Sigmoid colon (tissue), 7 donors: ENCODE data around the gene SEPTIN7. TPM values are rescaled to one million over a fixed set of nuclear protein-coding genes. Genes with fewer than 3 reads are reported as not detected.

ENCODE experiments used
- DNase-seq: peaks from one replicate; pipeline ENCODE4 v3.0.0-alpha.2; 2019
- H3K27ac ChIP-seq, 4 donors: fragments of 200-600 bp; sonication (generic); one replicate each; pipeline ENCODE4 v1.5.1; 2016 to 2019; ENCODE audit warnings: mild to moderate bottlenecking in 1 of 4
- H3K27me3 ChIP-seq, 3 donors: fragments of 200-600 bp; sonication (generic); one replicate each; pipeline ENCODE4 v1.5.1; 2019; ENCODE audit warnings: mild to moderate bottlenecking in 1 of 3
- H3K36me3 ChIP-seq, 4 donors: fragments of 200-600 bp; sonication (generic); one replicate each; pipeline ENCODE4 v1.5.1; 2016 to 2019
- H3K4me1 ChIP-seq, 4 donors: fragments of 200-600 bp; sonication (generic); one replicate each; pipeline ENCODE4 v1.5.1; 2017 to 2019
- H3K4me3 ChIP-seq, 4 donors: fragments of 200-600 bp; sonication (generic); one replicate each; pipeline ENCODE4 v1.5.1; 2017 to 2019; ENCODE audit warnings: mild to moderate bottlenecking in 2 of 4, moderate library complexity in 1 of 4
- H3K9me3 ChIP-seq, 4 donors: fragments of 200-600 bp in 3 of 4; sonication (generic) in 3 of 4; one replicate each; pipeline versions ENCODE4 v1.5.1 to v1.6.1; 2013 to 2019
- EP300 ChIP-seq, 4 donors: sonication (generic); formaldehyde crosslinking; IDR thresholded peaks; one replicate each; pipeline ENCODE4 v1.6.1; 2017; ENCODE audit warnings: antibody characterized with exemption in 4 of 4
- POLR2A ChIP-seq, 2 donors: fragments of 450-650 bp; IDR thresholded peaks; one replicate each; pipeline ENCODE4 v1.6.1; 2016; ENCODE audit warnings: antibody characterized with exemption in 2 of 2, mild to moderate bottlenecking in 2 of 2, moderate library complexity in 2 of 2
- POLR2AphosphoS5 ChIP-seq, 4 donors: sonication (generic); formaldehyde crosslinking; IDR thresholded peaks; one replicate each; pipeline ENCODE4 v1.6.1; 2017; ENCODE audit warnings: antibody characterized with exemption in 4 of 4
- WGBS, 2 donors: extraction: QIAGEN DNeasy Blood & Tissue Kit; methylation state at CpG; one replicate each; pipeline ENCODE4 v1.1.7; 2013; 5-methylcytosine and 5-hydroxymethylcytosine counted together
- intact Hi-C: fragments of 100-400 bp; cut with DNase I; formaldehyde crosslinking; loops from one replicate; pipeline ENCODE4 v1.15.1; 2023
- polyA plus RNA-seq, 3 donors: library from polyadenylated mRNA; stranded (reverse); fragments of 200-250 nt; gene quantifications; one replicate each; pipeline ENCODE4 v1.2.3, GENCODE V29; 2013
- total RNA-seq, 4 donors: library from RNA; depleted of rRNA; stranded (reverse); fragments of >200 nt; gene quantifications; one replicate each; pipeline ENCODE4 v1.1.0, GENCODE V29; 2016
- TF ChIP-seq, protein P1 (sequence below), 4 experiments: fragments of 450-650 bp in 3 of 4; fragments of 200-600 bp in 1 of 4; IDR thresholded peaks; one replicate each; pipeline ENCODE4 v1.5.1; 2016 to 2019; ENCODE audit warnings: antibody characterized with exemption in 4 of 4, mild to moderate bottlenecking in 3 of 4, moderate library complexity in 2 of 4
- donor health status: healthy with polysubstance abuse.
- donor health status: Bipolar disorder and iron deficiency.
- donor health status: healthy.

The SEPTIN7 gene
- total and polyA plus RNA-seq, 7 donors = 112 to 330 (median 256) TPM

DNA sequence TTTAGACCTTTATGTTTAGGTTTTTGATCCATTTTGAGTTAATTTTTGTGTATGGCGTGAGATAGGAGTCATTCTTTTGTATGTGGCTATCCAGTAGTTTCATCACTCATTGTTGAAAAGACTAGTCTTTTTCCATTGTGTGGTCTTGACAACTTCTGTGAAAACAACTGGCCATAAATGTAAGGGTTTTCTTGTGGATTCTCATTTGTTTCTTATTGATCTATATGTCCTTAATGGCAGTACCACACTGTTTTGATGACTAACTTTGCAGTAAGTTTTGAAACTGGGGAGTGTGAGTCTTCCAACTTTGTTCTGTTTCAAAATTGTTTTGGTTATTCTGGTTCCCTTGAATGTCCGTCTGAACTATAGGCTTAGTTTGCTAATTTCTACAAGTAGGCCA lies 16.3 kb downstream of the SEPTIN7 start:
- H3K27me3 ChIP-seq = no peaks in the 10 kb centered on the region
- no peak overlapping the region for H3K4me3 ChIP-seq
- 88 to 94% methylated on average over 2 of the region's 2 CpGs for WGBS, 2 donors
- H3K4me1 ChIP-seq = peaks cover 0 to 36% (median 9%) of the 10 kb centered on the region in 4 donors
- no peaks in the 10 kb centered on the region for H3K9me3 ChIP-seq
- TF ChIP-seq POLR2A (IDR thresholded peaks at IDR 0.05) (no peak), EP300 (IDR thresholded peaks at IDR 0.05) (no peak), POLR2AphosphoS5 (IDR thresholded peaks at IDR 0.05) (no peak)
- TF ChIP-seq, protein P1, sequence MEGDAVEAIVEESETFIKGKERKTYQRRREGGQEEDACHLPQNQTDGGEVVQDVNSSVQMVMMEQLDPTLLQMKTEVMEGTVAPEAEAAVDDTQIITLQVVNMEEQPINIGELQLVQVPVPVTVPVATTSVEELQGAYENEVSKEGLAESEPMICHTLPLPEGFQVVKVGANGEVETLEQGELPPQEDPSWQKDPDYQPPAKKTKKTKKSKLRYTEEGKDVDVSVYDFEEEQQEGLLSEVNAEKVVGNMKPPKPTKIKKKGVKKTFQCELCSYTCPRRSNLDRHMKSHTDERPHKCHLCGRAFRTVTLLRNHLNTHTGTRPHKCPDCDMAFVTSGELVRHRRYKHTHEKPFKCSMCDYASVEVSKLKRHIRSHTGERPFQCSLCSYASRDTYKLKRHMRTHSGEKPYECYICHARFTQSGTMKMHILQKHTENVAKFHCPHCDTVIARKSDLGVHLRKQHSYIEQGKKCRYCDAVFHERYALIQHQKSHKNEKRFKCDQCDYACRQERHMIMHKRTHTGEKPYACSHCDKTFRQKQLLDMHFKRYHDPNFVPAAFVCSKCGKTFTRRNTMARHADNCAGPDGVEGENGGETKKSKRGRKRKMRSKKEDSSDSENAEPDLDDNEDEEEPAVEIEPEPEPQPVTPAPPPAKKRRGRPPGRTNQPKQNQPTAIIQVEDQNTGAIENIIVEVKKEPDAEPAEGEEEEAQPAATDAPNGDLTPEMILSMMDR (IDR thresholded peaks at IDR 0.05) = no peak
- H3K27ac ChIP-seq = no peak overlapping the region
- H3K36me3 ChIP-seq = peaks cover 0 to 3% (median 0%) of the 10 kb centered on the region in 4 donors
- no peak for DNase-seq
- intact Hi-C loops = no loop called here

DNA sequence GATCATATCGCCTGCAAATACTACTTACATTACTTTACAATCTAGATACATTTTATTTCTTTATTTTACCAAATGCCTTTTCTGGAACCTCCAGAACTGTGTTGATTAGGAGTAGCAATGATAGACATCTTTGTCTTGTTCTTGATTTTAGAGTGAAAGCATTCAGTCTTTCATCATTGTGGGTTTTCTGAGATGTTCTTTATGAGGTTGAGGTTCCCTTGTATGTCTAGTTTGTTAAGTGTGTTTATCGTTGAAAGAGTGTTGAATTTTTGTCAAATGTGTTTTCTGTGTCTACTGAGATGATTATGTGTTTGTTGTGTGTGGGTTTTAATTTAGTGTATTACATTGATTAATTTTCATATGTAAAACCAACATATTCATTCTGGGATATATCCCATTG lies 17.1 kb downstream of the SEPTIN7 start:
- no peak for DNase-seq
- Histone ChIP-seq H3K27ac (no peak overlapping the region), H3K4me3 (no peak overlapping the region), H3K27me3 (no peaks in the 10 kb centered on the region), H3K4me1 (peaks cover 0 to 31% (median 7%) of the 10 kb centered on the region in 4 donors), H3K36me3 (peaks cover 0 to 3% (median 0%) of the 10 kb centered on the region in 4 donors), H3K9me3 (no peaks in the 10 kb centered on the region)
- WGBS, 2 donors = 87 to 95% methylated on average over 2 of the region's 2 CpGs
- TF ChIP-seq POLR2A (IDR thresholded peaks at IDR 0.05) (no peak), POLR2AphosphoS5 (IDR thresholded peaks at IDR 0.05) (no peak), EP300 (IDR thresholded peaks at IDR 0.05) (no peak)
- TF ChIP-seq, protein P1 (IDR thresholded peaks at IDR 0.05) = no peak
- intact Hi-C loops = no loop called here

DNA sequence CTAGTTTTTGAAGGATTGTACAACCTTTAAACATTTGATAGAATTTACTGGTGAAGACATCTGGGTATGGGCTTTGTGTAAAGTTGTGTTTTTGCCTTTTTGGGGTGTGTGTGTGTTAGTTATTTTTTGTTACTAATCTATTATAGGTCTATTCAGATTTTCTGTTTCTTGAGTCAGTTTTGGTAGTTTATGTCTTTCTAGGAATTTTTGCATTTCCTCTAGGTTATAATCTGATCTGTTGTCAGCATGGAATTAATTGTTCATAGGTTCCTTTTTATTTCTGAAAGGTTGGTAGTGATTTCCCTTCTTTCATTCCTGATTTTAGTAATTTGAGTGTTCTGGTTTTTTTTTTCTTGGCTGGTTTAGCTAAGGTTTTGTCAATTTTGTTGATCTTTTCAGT lies 17.7 kb downstream of the SEPTIN7 start:
- DNase-seq = no peak
- intact Hi-C loops = no loop called here

DNA sequence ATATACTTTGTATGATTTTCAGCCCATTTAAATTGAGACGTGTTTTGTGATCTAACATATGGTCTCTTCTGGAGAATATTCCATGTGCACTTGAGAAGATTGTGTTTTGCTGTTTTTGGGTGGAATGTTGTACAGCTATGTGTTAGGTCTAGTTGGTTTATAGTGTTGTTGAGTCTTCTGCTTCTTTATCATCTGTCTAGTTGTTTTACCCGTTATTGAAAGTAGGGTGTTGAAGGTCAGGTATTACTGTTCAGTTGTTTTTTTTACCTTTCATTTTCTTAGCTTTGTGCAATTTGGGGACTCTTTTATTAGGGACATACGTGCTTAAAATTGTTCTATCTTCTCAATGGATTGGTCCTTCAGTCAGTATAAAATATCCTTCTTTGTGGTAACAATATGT lies 18.5 kb downstream of the SEPTIN7 start:
- Histone ChIP-seq H3K27ac (no peak overlapping the region), H3K9me3 (no peaks in the 10 kb centered on the region), H3K27me3 (no peaks in the 10 kb centered on the region), H3K4me3 (no peak overlapping the region), H3K36me3 (peaks cover 0 to 3% (median 0%) of the 10 kb centered on the region in 4 donors), H3K4me1 (peaks cover 0 to 37% (median 15%) of the 10 kb centered on the region in 4 donors)
- WGBS, 2 donors = 73 to 79% methylated on average over 3 of the region's 3 CpGs
- TF ChIP-seq POLR2A (IDR thresholded peaks at IDR 0.05) (no peak), POLR2AphosphoS5 (IDR thresholded peaks at IDR 0.05) (no peak), EP300 (IDR thresholded peaks at IDR 0.05) (no peak)
- TF ChIP-seq, protein P1 (IDR thresholded peaks at IDR 0.05) = no peak
- no peak for DNase-seq
- intact Hi-C loops = no loop called here

More for the DNA sequence above, 17.7 kb downstream of the SEPTIN7 start:
- no peaks in the 10 kb centered on the region for H3K9me3 ChIP-seq
- H3K4me1 ChIP-seq = peaks cover 0 to 32% (median 9%) of the 10 kb centered on the region in 4 donors
- no peak for TF ChIP-seq POLR2AphosphoS5 (IDR thresholded peaks at IDR 0.05)
- TF ChIP-seq, protein P1 (IDR thresholded peaks at IDR 0.05) = no peak
- no peak for TF ChIP-seq POLR2A (IDR thresholded peaks at IDR 0.05)
- no peak for TF ChIP-seq EP300 (IDR thresholded peaks at IDR 0.05)
- H3K4me3 ChIP-seq = no peak overlapping the region
- peaks cover 0 to 3% (median 0%) of the 10 kb centered on the region in 4 donors for H3K36me3 ChIP-seq
- no peaks in the 10 kb centered on the region for H3K27me3 ChIP-seq
- no peak overlapping the region for H3K27ac ChIP-seq
